Spleen (tissue), 11 donors: Measurements from ENCODE around the gene QPRT. TPM values are rescaled to one million over a fixed set of nuclear protein-coding genes. Genes with fewer than 3 reads are reported as not detected.
"Not testable (repeated sequence)": the region's sequence is repeated elsewhere in the genome, so short reads cannot be mapped to it uniquely, and the experiment has no call there.

Experiments
- DNase-seq: peaks from one replicate; pipeline ENCODE4 v3.0.0-alpha.2; 2020
- H3K27ac ChIP-seq, 8 donors: fragments of 200-600 bp; sonication (generic) in 7 of 8; 1 replicate in 4 of 8; 2 replicates in 4 of 8; pipeline versions ENCODE4 v1.5.0 to v1.8.0; 2016 to 2021; ENCODE audit warnings: inconsistent platforms in 4 of 8, mild to moderate bottlenecking in 4 of 8, moderate library complexity in 1 of 8
- H3K27me3 ChIP-seq, 7 donors: fragments of 200-600 bp; sonication (generic) in 6 of 7; replicated peaks in 1 of 7; 1 replicate in 4 of 7; 2 replicates in 3 of 7; pipeline versions ENCODE4 v1.5.0 to v1.8.0; 2016 to 2021; ENCODE audit warnings: inconsistent platforms in 3 of 7, mild to moderate bottlenecking in 1 of 7
- H3K36me3 ChIP-seq, 6 donors: fragments of 200-600 bp; sonication (generic) in 5 of 6; 1 replicate in 4 of 6; 2 replicates in 2 of 6; pipeline versions ENCODE4 v1.5.0 to v1.8.0; 2016 to 2021; ENCODE audit warnings: inconsistent platforms in 2 of 6
- H3K4me1 ChIP-seq, 6 donors: fragments of 200-600 bp; sonication (generic) in 5 of 6; 1 replicate in 3 of 6; 2 replicates in 3 of 6; pipeline versions ENCODE4 v1.5.0 to v1.8.0; 2016 to 2021; ENCODE audit warnings: inconsistent platforms in 3 of 6
- H3K4me3 ChIP-seq, 8 donors: fragments of 200-600 bp; sonication (generic) in 7 of 8; 1 replicate in 4 of 8; 2 replicates in 4 of 8; pipeline versions ENCODE4 v1.5.0 to v1.8.0; 2016 to 2021; ENCODE audit warnings: inconsistent platforms in 4 of 8, mild to moderate bottlenecking in 4 of 8, moderate library complexity in 2 of 8
- H3K9me3 ChIP-seq, 8 donors: fragments of 200-600 bp; sonication (generic) in 7 of 8; 1 replicate in 4 of 8; 2 replicates in 4 of 8; pipeline versions ENCODE4 v1.5.0 to v1.8.0; 2016 to 2021; ENCODE audit warnings: inconsistent platforms in 4 of 8
- CTCF ChIP-seq, 11 experiments: fragments of 200-600 bp in 7 of 11; fragments of 450-650 bp in 4 of 11; sonication (generic) in 4 of 11; IDR thresholded peaks in 8 of 11; conservative IDR thresholded peaks in 3 of 11; 1 replicate in 7 of 11; 2 replicates in 4 of 11; pipeline versions ENCODE4 v1.4.0 to v1.8.0; 2016 to 2021; ENCODE audit warnings: antibody characterized with exemption in 11 of 11, inconsistent platforms in 4 of 11, mild to moderate bottlenecking in 1 of 11
- POLR2A ChIP-seq, 3 donors: fragments of 450-650 bp; IDR thresholded peaks; one replicate each; pipeline ENCODE4 v1.5.1; 2017; ENCODE audit warnings: antibody characterized with exemption in 3 of 3, mild to moderate bottlenecking in 1 of 3
- POLR2AphosphoS5 ChIP-seq, 3 donors: sonication (generic); formaldehyde crosslinking; IDR thresholded peaks; one replicate each; pipeline ENCODE4 v1.5.1; 2017; ENCODE audit warnings: antibody characterized with exemption in 3 of 3
- WGBS, 5 donors: extraction: QIAGEN DNeasy Blood & Tissue Kit in 3 of 5; methylation state at CpG; one replicate each; pipeline versions ENCODE4 v1.1.5 to v1.1.7; 2013 to 2018; 5-methylcytosine and 5-hydroxymethylcytosine counted together
- intact Hi-C: fragments of 100-400 bp; cut with DNase I; formaldehyde crosslinking; loops from one replicate; pipeline ENCODE4 v1.15.0; 2023; ENCODE audit warnings: low total_unique reads
- polyA plus RNA-seq, 3 donors: library from polyadenylated mRNA; stranded (reverse); fragments of 200-250 nt; gene quantifications; one replicate each; pipeline ENCODE4 v1.2.1, GENCODE V29; 2013
- total RNA-seq, 7 donors: library from RNA; depleted of rRNA in 3 of 7; stranded (reverse); fragments of >200 nt in 3 of 7; fragmentation: NEBNext Ultra II Directional in 4 of 7; extraction: Animal tissue kit (Norgen Biotek cat#: 25700) in 4 of 7; gene quantifications; one replicate each; pipeline versions ENCODE4 v1.1.0 to v1.2.1, GENCODE V29; 2016 to 2021
- donor health status: healthy with polysubstance abuse.
- donor health status: DM: no; HTN: no; CAD: no; lungs with moderate emphysema.
- donor health status: DM: no; HTN: no; CAD: no.
- donor health status: Bipolar disorder and iron deficiency.
- donor health status: healthy.
- donor health status: DM: no; HTN: no; CAD: no.
- donor health status: DM: yes; HTN: yes; CAD: no.

Gene QPRT
- total and polyA plus RNA-seq, 10 donors: 3.3 to 37.2 (median 13.3) TPM

DNA sequence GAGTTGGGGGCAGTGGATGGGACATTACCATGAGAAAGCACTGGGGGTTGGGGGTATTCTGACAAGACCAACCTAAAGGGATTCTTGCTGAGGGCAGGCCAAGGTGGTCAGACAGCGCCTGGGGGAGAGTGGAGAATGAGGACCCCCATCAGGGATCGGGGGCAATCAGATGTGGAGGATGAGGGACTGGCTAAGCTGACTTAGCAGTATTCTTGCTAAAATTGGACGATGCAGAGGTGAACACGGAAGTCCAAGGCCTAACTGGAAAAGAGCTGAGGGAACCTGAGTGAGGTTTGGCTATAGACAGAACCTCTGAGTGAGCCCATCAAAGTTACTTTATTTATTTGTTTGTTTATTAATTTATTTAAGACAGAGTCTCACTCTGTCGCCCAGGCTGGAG lies 9.2 kb downstream of the QPRT start:
- intact Hi-C loops: no loop called here
- H3K9me3 ChIP-seq: no peaks in the 10 kb centered on the region
- no peaks in the 10 kb centered on the region for H3K36me3 ChIP-seq
- no peak overlapping the region for H3K4me3 ChIP-seq
- H3K27ac ChIP-seq: no peak overlapping the region
- H3K27me3 ChIP-seq: no peaks in the 10 kb centered on the region
- no peak for DNase-seq
- peaks cover 0 to 20% (median 11%) of the 10 kb centered on the region in 6 donors for H3K4me1 ChIP-seq
- 90 to 95% (median 91%) methylated on average over 5 of the region's 5 CpGs for WGBS, 5 donors
- TF ChIP-seq POLR2AphosphoS5 (IDR thresholded peaks at IDR 0.05): no peak
- no peak for TF ChIP-seq POLR2A (IDR thresholded peaks at IDR 0.05)
- no peak for TF ChIP-seq CTCF (IDR thresholded peaks at IDR 0.05 in 8 of 11, conservative IDR thresholded peaks at IDR 0.05 in 3 of 11)

GRCh38 chr16:29689490-29690351 lies 10.7 kb downstream of the QPRT start:
- DNase-seq, H3K4me3 ChIP-seq, intact Hi-C loops, H3K27ac ChIP-seq, H3K9me3 ChIP-seq, H3K36me3 ChIP-seq, H3K27me3 ChIP-seq: not testable (repeated sequence)
- WGBS, 5 donors: 65 to 87% (median 74%) methylated on average over 23 of the region's 23 CpGs
- peaks cover 0 to 20% (median 11%) of the 10 kb centered on the region in 6 donors for H3K4me1 ChIP-seq

DNA sequence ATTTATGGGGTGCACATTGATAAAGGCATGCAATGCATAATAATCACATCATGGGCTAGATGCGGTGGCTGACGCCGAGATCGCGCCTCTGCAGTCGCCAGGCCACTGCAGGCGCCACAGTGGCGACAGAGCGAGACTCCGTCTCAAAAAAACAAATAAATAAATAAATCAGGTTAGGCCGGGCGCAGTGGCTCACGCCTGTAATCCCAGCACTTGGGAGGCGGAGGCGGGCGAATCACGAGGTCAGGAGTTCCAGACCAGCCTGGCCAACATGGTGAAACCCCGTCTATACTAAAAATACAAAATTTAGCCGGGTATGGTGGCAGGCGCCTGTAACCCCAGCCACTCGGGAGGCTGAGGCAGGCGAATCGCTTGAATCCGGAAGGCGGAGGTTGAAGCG lies 13.6 kb downstream of the QPRT start:
- H3K27me3 ChIP-seq, H3K4me3 ChIP-seq, H3K36me3 ChIP-seq, H3K9me3 ChIP-seq, H3K27ac ChIP-seq, intact Hi-C loops, H3K4me1 ChIP-seq, DNase-seq: not testable (repeated sequence)
- WGBS, 5 donors: 96 to 98% (median 97%) methylated on average over 26 of the region's 26 CpGs

DNA sequence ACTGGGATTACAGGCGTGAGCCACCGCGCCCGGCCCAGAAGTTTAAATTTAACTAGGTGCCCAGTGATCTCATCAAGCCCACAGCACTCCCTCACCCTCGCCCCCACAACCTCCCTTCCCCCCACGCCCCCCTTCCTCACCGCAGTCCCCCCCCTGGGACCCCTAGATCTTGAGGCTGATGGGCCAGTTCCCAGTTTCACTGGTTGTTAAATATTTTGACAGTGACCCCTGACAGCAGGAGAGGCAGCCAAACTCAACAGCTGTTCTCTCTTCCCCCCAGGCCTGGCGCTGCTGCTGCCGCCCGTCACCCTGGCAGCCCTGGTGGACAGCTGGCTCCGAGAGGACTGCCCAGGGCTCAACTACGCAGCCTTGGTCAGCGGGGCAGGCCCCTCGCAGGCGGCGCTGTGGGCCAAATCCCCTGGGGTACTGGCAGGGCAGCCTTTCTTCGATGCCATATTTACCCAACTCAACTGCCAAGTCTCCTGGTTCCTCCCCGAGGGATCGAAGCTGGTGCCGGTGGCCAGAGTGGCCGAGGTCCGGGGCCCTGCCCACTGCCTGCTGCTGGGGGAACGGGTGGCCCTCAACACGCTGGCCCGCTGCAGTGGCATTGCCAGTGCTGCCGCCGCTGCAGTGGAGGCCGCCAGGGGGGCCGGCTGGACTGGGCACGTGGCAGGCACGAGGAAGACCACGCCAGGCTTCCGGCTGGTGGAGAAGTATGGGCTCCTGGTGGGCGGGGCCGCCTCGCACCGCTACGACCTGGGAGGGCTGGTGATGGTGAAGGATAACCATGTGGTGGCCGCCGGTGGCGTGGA lies 15.6 kb downstream of the QPRT start:
- Histone ChIP-seq H3K4me1 (peaks cover 0 to 8% (median 6%) of the 10 kb centered on the region in 6 donors), H3K27me3 (no peaks in the 10 kb centered on the region), H3K36me3 (no peaks in the 10 kb centered on the region), H3K27ac (peak overlapping the region in 1 of 8 donors; percentile 10), H3K4me3 (no peak overlapping the region), H3K9me3 (peaks cover 0 to 10% (median 0%) of the 10 kb centered on the region in 8 donors)
- TF ChIP-seq POLR2A (IDR thresholded peaks at IDR 0.05): no peak
- TF ChIP-seq POLR2AphosphoS5 (IDR thresholded peaks at IDR 0.05): peak in 1 of 3 donors; percentile 9
- intact Hi-C loops: loop anchor here (5.0 kb wide), 1 partner anchor 313 kb away; no protein-coding TSS in a partner anchor
- DNase-seq: peak; percentile 60
- 73 to 89% (median 82%) methylated on average over 18 to 41 of the region's 41 CpGs for WGBS, 5 donors

DNA sequence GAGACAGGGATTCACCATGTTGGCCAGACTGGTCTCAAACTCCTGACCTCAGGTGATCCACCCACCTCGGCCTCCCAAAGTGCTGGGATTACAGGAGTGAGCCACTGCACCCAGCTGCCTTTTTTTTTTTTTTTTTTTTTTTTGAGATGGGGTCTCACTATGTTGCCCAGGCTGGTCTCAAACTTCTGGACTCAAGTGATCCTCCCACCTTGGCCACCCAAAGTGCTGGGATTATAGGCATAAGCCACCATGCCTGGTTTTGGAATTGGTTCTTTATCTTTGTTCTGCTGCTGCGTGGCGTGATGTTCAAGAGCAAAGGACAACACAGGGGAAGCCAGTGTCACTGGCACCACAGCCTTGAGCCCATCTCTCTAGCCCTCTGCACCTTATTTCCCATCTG lies 16.7 kb downstream of the QPRT start:
- not testable (repeated sequence) for DNase-seq, H3K27ac ChIP-seq, H3K36me3 ChIP-seq, H3K27me3 ChIP-seq, H3K4me3 ChIP-seq
- peaks cover 0 to 10% (median 0%) of the 10 kb centered on the region in 8 donors for H3K9me3 ChIP-seq
- intact Hi-C loops: loop anchor here (5.0 kb wide), 1 partner anchor 312 kb away; no protein-coding TSS in a partner anchor
- peaks cover 0 to 15% (median 9%) of the 10 kb centered on the region in 6 donors for H3K4me1 ChIP-seq
- WGBS, 5 donors: 92 to 100% (median 96%) methylated on average over 3 of the region's 3 CpGs
